Type B pancreatic cell (in vitro differentiated cells): ENCODE measurements around the gene KCNB1. TPM values are rescaled to one million over a fixed set of nuclear protein-coding genes. Genes with fewer than 3 reads are reported as not detected.

ENCODE experiments used
- DNase-seq: peaks from one replicate; pipeline ENCODE4 v3.0.0; 2021; ENCODE audit warnings: mixed read lengths; ENCODE audit not compliant: unreplicated experiment; ENCODE audit errors: extremely low spot score
- H3K27ac Mint-ChIP-seq: 2 replicates; pipeline ENCODE4 v1.8.0; 2021; ENCODE audit warnings: mild to moderate bottlenecking, mixed read lengths
- H3K27me3 Mint-ChIP-seq: 2 replicates; pipeline ENCODE4 v1.8.0; 2021; ENCODE audit warnings: mixed read lengths
- H3K36me3 Mint-ChIP-seq: 2 replicates; pipeline ENCODE4 v1.8.0; 2021; ENCODE audit warnings: mixed read lengths
- H3K4me1 Mint-ChIP-seq: one replicate; pipeline ENCODE4 v1.8.0; 2021; ENCODE audit warnings: mixed read lengths; ENCODE audit not compliant: unreplicated experiment
- H3K4me3 Mint-ChIP-seq: 2 replicates; pipeline ENCODE4 v1.8.0; 2021; ENCODE audit warnings: mild to moderate bottlenecking, mixed read lengths
- H3K9me3 Mint-ChIP-seq: 2 replicates; pipeline ENCODE4 v1.8.0; 2021; ENCODE audit warnings: mixed read lengths
- total RNA-seq: library from RNA; stranded (reverse); gene quantifications from 2 replicates; pipeline ENCODE4 v1.2.1, GENCODE V29; 2021; ENCODE audit warnings: low replicate concordance
- TF ChIP-seq, protein P1 (sequence below): fragments of 200-600 bp; sonication (generic); conservative IDR thresholded peaks from 2 replicates; pipeline ENCODE4 v1.5.0; 2021; ENCODE audit warnings: antibody characterized with exemption, mild to moderate bottlenecking

The KCNB1 gene
- total RNA-seq, 1 donor from 2014 or later = 1.2 TPM

DNA sequence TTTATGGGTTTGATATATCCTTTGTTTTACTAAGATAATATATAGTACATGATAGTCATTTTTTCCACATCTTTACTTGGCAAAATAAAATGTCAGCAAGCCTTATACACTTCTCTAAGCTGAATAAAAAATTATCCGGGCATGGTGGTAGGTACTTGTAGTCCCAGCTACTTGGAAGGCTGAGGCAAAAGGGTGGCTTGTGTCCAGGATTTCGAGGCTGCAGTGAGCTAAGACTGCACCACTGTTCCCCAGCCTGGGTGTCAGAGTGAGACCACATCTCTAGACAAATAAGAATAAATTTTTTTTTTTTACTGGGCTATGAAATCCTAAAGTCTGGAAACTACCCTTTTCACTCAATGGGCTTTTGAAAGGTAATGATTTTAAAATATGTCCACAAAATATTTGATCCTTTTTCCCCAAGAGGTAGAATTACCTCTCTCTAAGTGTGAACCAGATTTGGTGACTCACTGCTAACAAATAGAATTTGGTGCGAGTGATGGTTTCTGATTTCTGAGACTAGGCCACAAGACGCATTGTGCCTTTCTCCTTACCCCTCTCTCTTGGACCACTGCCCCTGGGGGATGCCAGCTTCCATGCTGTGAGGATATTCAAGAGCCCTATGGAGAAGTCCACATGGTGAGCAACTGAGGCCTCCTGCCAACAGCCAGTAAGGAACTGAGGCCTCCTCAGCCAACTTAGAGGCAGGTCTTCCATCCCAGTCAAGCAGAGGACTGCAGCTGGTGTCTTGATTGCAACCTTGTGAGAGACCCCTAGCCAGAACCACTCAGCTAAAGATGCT, 120.4 kb downstream of the KCNB1 start:
- Mint-ChIP-seq H3K4me1 (no peaks in the 10 kb centered on the region), H3K36me3 (no peaks in the 10 kb centered on the region), H3K27me3 (peaks cover 4% of the 10 kb centered on the region), H3K9me3 (no peaks in the 10 kb centered on the region), H3K27ac (no peak overlapping the region), H3K4me3 (no peak overlapping the region)
- TF ChIP-seq, protein P1, sequence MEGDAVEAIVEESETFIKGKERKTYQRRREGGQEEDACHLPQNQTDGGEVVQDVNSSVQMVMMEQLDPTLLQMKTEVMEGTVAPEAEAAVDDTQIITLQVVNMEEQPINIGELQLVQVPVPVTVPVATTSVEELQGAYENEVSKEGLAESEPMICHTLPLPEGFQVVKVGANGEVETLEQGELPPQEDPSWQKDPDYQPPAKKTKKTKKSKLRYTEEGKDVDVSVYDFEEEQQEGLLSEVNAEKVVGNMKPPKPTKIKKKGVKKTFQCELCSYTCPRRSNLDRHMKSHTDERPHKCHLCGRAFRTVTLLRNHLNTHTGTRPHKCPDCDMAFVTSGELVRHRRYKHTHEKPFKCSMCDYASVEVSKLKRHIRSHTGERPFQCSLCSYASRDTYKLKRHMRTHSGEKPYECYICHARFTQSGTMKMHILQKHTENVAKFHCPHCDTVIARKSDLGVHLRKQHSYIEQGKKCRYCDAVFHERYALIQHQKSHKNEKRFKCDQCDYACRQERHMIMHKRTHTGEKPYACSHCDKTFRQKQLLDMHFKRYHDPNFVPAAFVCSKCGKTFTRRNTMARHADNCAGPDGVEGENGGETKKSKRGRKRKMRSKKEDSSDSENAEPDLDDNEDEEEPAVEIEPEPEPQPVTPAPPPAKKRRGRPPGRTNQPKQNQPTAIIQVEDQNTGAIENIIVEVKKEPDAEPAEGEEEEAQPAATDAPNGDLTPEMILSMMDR = no peak
- no peak for DNase-seq

DNA sequence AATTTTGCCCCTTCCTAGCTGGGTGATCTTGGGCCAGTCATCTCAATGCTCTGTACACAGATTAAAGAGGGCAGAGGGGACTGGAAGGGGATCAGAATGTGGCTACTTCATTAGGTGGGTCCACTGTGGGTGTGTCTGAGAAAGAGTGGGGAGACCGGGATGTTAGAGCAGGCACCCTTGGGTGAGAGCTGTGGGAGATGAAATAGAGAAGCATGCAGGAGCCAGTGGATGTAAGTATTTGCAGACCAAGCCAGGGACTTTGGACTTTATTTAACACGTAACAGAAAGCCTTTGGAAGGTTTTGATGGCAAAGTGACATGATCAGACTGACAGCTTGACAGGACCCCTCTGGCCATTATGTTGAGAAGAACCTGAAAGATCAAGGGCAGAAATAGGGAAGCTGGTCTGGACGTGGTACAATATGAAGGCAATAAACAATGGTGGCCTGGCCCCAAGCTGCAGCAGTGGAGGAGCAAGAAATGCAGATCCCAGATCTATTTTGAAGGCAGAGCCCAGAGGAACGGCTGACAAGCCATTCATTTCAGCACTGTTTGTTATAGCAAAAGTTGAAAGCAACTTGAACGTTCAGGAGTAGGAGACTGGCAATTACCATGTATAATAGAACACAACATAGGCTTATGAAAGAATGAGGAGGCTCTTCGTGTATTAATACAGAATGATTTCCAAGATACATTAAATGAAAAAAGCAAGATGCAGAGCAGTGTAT, 122.1 kb downstream of the KCNB1 start:
- H3K9me3 Mint-ChIP-seq = no peaks in the 10 kb centered on the region
- peaks cover 4% of the 10 kb centered on the region for H3K27me3 Mint-ChIP-seq
- TF ChIP-seq, protein P1 = no peak
- no peak overlapping the region for H3K4me3 Mint-ChIP-seq
- H3K27ac Mint-ChIP-seq = no peak overlapping the region
- no peaks in the 10 kb centered on the region for H3K36me3 Mint-ChIP-seq
- H3K4me1 Mint-ChIP-seq = no peaks in the 10 kb centered on the region
- no peak for DNase-seq

DNA sequence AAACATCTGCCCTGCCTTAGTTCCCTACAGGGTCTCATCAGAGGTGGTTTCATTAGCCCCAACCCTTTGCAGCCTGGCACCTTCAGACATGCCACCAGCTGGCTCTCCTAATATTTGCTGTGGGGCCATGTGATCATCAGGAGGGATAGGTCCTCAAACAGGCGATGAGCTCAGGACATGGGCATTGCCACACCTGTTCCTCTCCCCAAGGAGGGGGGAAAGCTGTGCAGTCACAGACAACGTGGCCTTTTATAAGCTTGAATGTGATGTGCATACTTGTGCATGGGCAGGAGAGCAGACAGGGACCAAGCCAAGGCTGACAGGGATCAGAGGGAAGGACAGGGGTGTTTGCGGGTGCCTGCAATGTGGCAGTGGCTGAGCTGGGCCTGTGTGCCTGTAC, 125.8 kb downstream of the KCNB1 start:
- no peak overlapping the region for H3K4me3 Mint-ChIP-seq
- no peaks in the 10 kb centered on the region for H3K36me3 Mint-ChIP-seq
- TF ChIP-seq, protein P1 = no peak
- no peaks in the 10 kb centered on the region for H3K9me3 Mint-ChIP-seq
- H3K27ac Mint-ChIP-seq = no peak overlapping the region
- H3K27me3 Mint-ChIP-seq = peaks cover 9% of the 10 kb centered on the region
- no peaks in the 10 kb centered on the region for H3K4me1 Mint-ChIP-seq
- DNase-seq = no peak

DNA sequence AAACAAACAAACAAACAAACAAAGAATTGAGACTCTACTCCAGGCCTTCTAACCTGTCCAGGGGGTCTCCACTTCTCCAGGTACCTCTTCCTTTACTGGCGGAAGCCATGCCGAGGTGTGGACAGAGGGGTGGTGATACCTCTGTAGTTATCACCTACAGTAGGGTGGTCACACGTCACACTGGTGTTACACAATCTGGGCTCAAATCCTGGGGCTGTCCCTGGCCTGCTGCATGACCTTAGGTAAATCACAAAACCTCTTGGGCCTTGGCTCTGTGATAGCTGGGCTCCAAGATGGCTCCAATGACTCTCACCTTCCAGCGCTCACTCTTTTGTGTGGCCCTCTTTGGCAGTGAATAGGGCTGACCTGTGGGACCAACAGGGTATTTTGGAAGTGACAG, 127.8 kb downstream of the KCNB1 start:
- Mint-ChIP-seq H3K36me3 (no peaks in the 10 kb centered on the region), H3K9me3 (no peaks in the 10 kb centered on the region)
- TF ChIP-seq, protein P1 = no peak

DNA sequence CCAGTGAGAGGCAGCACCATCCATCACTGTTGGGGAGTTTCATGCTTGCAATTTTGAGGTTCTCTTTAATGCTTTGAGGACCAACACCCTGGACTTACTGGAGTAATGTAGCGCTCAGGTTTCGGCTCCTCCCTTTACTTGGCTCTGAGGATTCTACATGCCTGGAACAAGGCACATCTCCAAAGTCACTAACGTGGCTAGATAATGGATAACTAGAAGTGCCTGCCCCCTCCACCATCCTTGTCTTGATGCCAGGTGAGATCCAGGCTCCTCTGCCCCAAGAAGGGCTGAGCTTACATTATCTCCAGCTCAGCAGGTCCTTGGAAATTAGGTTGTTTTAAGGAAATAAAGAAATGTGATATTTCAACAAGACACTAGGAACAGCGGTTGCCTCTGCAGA, 129.1 kb downstream of the KCNB1 start:
- Mint-ChIP-seq H3K4me3 (no peak overlapping the region), H3K27ac (no peak overlapping the region), H3K4me1 (no peaks in the 10 kb centered on the region), H3K27me3 (peaks cover 18% of the 10 kb centered on the region), H3K9me3 (no peaks in the 10 kb centered on the region), H3K36me3 (no peaks in the 10 kb centered on the region)
- no peak for DNase-seq
- TF ChIP-seq, protein P1 = no peak

More for the DNA sequence above, 127.8 kb downstream of the KCNB1 start:
- Mint-ChIP-seq H3K27me3 (peaks cover 12% of the 10 kb centered on the region), H3K4me3 (no peak overlapping the region), H3K27ac (no peak overlapping the region), H3K4me1 (no peaks in the 10 kb centered on the region)
- DNase-seq = no peak
